GM21381 (cell line): ENCODE results near the gene TMEM45B.

ENCODE experiments used
- ATAC-seq: cut with Tn5 transposase; IDR thresholded peaks from one replicate; pipeline ENCODE4 v1.9.1; 2021; ENCODE audit warnings: mild to moderate bottlenecking, moderate library complexity; ENCODE audit not compliant: unreplicated experiment

Gene TMEM45B

GRCh38 chr11:129895126-129896041 is 79.7 kb downstream of the TMEM45B start, which contains the start of gene NFRKB:
NFRKB (minus strand) TSS chr11:129895578; CDS start chr11:129892849, 2,729 bp downstream.
- peak; percentile 95 for ATAC-seq

GRCh38 chr11:129896062-129896461 is 80.4 kb downstream of the TMEM45B start:
- ATAC-seq = no peak

GRCh38 chr11:129905402-129905801 is 89.8 kb downstream of the TMEM45B start:
- ATAC-seq = no peak
